H9 (cell line): ENCODE data around the gene HLA-G. TPM values are rescaled to one million over a fixed set of nuclear protein-coding genes. Genes with fewer than 3 reads are reported as not detected.

ENCODE experiments used
- DNase-seq: peaks from one replicate; pipeline ENCODE4 v3.0.0-alpha.2; 2017
- H2AFZ ChIP-seq: one replicate; pipeline ENCODE4 v1.6.1; 2013; ENCODE audit warnings: mild to moderate bottlenecking, low read length, control low read depth, moderate library complexity
- H2AK5ac ChIP-seq: 2 replicates; pipeline ENCODE4 v1.6.1; 2013; ENCODE audit warnings: low read length, control low read depth, mixed read lengths; ENCODE audit not compliant: insufficient read length
- H2BK120ac ChIP-seq: one replicate; pipeline ENCODE4 v1.6.1; 2013; ENCODE audit warnings: low read depth, mild to moderate bottlenecking, low read length, control low read depth, inconsistent platforms; ENCODE audit not compliant: poor library complexity, severe bottlenecking
- H2BK12ac ChIP-seq: 2 replicates; pipeline ENCODE4 v1.6.1; 2013; ENCODE audit warnings: low read length, control low read depth, mixed read lengths, low read depth; ENCODE audit not compliant: insufficient read length
- H2BK15ac ChIP-seq: 2 replicates; pipeline ENCODE4 v1.6.1; 2013; ENCODE audit warnings: low read depth, low read length, control low read depth
- H2BK20ac ChIP-seq: one replicate; pipeline ENCODE4 v1.6.1; 2013; ENCODE audit warnings: low read depth, mild to moderate bottlenecking, low read length, control low read depth, inconsistent platforms; ENCODE audit not compliant: poor library complexity, severe bottlenecking
- H2BK5ac ChIP-seq: 2 replicates; pipeline ENCODE4 v1.6.1; 2013; ENCODE audit warnings: low read length, control low read depth, mixed read lengths; ENCODE audit not compliant: insufficient read length
- H3K14ac ChIP-seq: 2 replicates; pipeline ENCODE4 v1.6.1; 2013; ENCODE audit warnings: low read length, control low read depth; ENCODE audit not compliant: insufficient read depth
- H3K18ac ChIP-seq: 2 replicates; pipeline ENCODE4 v1.6.1; 2013; ENCODE audit warnings: low read depth, mild to moderate bottlenecking, mixed read lengths, low read length, control low read depth; ENCODE audit not compliant: insufficient read length
- H3K23ac ChIP-seq: 2 replicates; pipeline ENCODE4 v1.6.1; 2013; ENCODE audit warnings: low read length, control low read depth, mixed read lengths, low read depth; ENCODE audit not compliant: insufficient read length
- H3K23me2 ChIP-seq: 2 replicates; pipeline ENCODE4 v1.6.1; 2013; ENCODE audit warnings: low read depth, mild to moderate bottlenecking, mixed read lengths, low read length, control low read depth; ENCODE audit not compliant: insufficient read length, poor library complexity, severe bottlenecking
- H3K27ac ChIP-seq: 2 replicates; pipeline ENCODE4 v1.5.1; 2013; ENCODE audit warnings: low read length, control low read depth, mixed read lengths, low read depth; ENCODE audit not compliant: insufficient read length
- H3K27me3 ChIP-seq: 2 replicates; pipeline ENCODE4 v1.6.1; 2013; ENCODE audit warnings: low read length, control low read depth, inconsistent platforms; ENCODE audit not compliant: insufficient read depth
- H3K4ac ChIP-seq: 2 replicates; pipeline ENCODE4 v1.6.1; 2013; ENCODE audit warnings: low read depth, mild to moderate bottlenecking, control low read depth, inconsistent platforms, low read length, moderate library complexity
- H3K4me1 ChIP-seq: 2 replicates; pipeline ENCODE4 v1.6.1; 2013; ENCODE audit warnings: low read length, control low read depth, inconsistent platforms; ENCODE audit not compliant: insufficient read depth
- H3K4me2 ChIP-seq: 2 replicates; pipeline ENCODE4 v1.6.1; 2013; ENCODE audit warnings: low read length, control low read depth, mixed read lengths; ENCODE audit not compliant: insufficient read length, insufficient read depth
- H3K56ac ChIP-seq: 2 replicates; pipeline ENCODE4 v1.6.1; 2013; ENCODE audit warnings: low read depth, mild to moderate bottlenecking, mixed read lengths, low read length, control low read depth; ENCODE audit not compliant: insufficient read length
- H3K79me1 ChIP-seq: 2 replicates; pipeline ENCODE4 v1.6.1; 2013; ENCODE audit warnings: low read depth, mild to moderate bottlenecking, moderate library complexity, low read length, control low read depth, inconsistent platforms; ENCODE audit not compliant: insufficient read depth, poor library complexity, severe bottlenecking
- H3K79me2 ChIP-seq: 2 replicates; pipeline ENCODE4 v1.6.1; 2013; ENCODE audit warnings: low read length, control low read depth, inconsistent platforms; ENCODE audit not compliant: insufficient read depth
- H3K9ac ChIP-seq: 2 replicates; pipeline ENCODE4 v1.6.1; 2013; ENCODE audit warnings: low read length, control low read depth, mixed read lengths; ENCODE audit not compliant: insufficient read length; ENCODE audit errors: extremely low read depth
- H3K9me3 ChIP-seq: one replicate; pipeline ENCODE4 v1.6.1; 2013; ENCODE audit warnings: low read depth, low read length, inconsistent platforms; ENCODE audit not compliant: control insufficient read depth
- H3T11ph ChIP-seq: one replicate; pipeline ENCODE4 v1.6.1; 2013; ENCODE audit warnings: mild to moderate bottlenecking, low read length, control low read depth, inconsistent platforms
- H4K20me1 ChIP-seq: one replicate; pipeline ENCODE4 v1.6.1; 2013; ENCODE audit not compliant: control insufficient read depth, insufficient read length, insufficient read depth
- H4K5ac ChIP-seq: 2 replicates; pipeline ENCODE4 v1.6.1; 2013; ENCODE audit warnings: low read depth, mild to moderate bottlenecking, mixed read lengths, low read length, control low read depth; ENCODE audit not compliant: insufficient read length
- H4K8ac ChIP-seq: replicated peaks from 2 replicates; pipeline ENCODE4 v1.6.1; 2013; ENCODE audit warnings: low read length, control low read depth, mixed read lengths, low read depth; ENCODE audit not compliant: insufficient read length
- H4K91ac ChIP-seq: 2 replicates; pipeline ENCODE4 v1.6.1; 2013; ENCODE audit warnings: low read depth, mild to moderate bottlenecking, moderate library complexity, mixed read lengths, low read length, control low read depth; ENCODE audit not compliant: insufficient read length
- H3K27ac Mint-ChIP-seq, 3 experiments: 2 replicates in 2 of 3; 3 replicates in 1 of 3; pipeline ENCODE4 v1.8.0; 2020 to 2021; ENCODE audit warnings: mixed read lengths in 3 of 3, mild to moderate bottlenecking in 1 of 3, moderate library complexity in 1 of 3
- H3K27me3 Mint-ChIP-seq: 2 replicates; pipeline ENCODE4 v1.8.0; 2021; ENCODE audit warnings: low read depth, mild to moderate bottlenecking, moderate library complexity, mixed read lengths
- H3K36me3 Mint-ChIP-seq, 3 experiments: 2 replicates in 2 of 3; 3 replicates in 1 of 3; pipeline ENCODE4 v1.8.0; 2020 to 2021; ENCODE audit warnings: low read depth in 3 of 3, mixed read lengths in 3 of 3; ENCODE audit not compliant: insufficient read depth in 1 of 3
- H3K4me1 Mint-ChIP-seq, 2 experiments: 2 replicates each; pipeline ENCODE4 v1.8.0; 2020; ENCODE audit warnings: mixed read lengths in 2 of 2
- H3K4me3 Mint-ChIP-seq, 2 experiments: 2 replicates in 1 of 2; 3 replicates in 1 of 2; pipeline ENCODE4 v1.8.0; 2020 to 2021; ENCODE audit warnings: mild to moderate bottlenecking in 2 of 2, mixed read lengths in 2 of 2, moderate library complexity in 1 of 2
- H3K9me3 Mint-ChIP-seq, 2 experiments: 2 replicates in 1 of 2; 3 replicates in 1 of 2; pipeline ENCODE4 v1.8.0; 2020; ENCODE audit warnings: mild to moderate bottlenecking in 2 of 2, mixed read lengths in 2 of 2, moderate library complexity in 1 of 2
- WGBS: extraction: QIAGEN DNeasy Blood & Tissue Kit; methylation state at CpG from one replicate; pipeline ENCODE4 v1.1.7; 2013; ENCODE audit warnings: missing lambda C conversion rate, low lambda C conversion rate, mixed read lengths; ENCODE audit not compliant: insufficient read length; ENCODE audit errors: extremely low coverage; 5-methylcytosine and 5-hydroxymethylcytosine counted together
- total RNA-seq: library from RNA; stranded (reverse); gene quantifications from 2 replicates; pipeline ENCODE4 v1.2.1, GENCODE V29; 2021
- TF ChIP-seq, protein P1 (sequence below): fragments of 200-600 bp; sonication (generic); conservative IDR thresholded peaks from 3 replicates; pipeline ENCODE4 v1.8.0; 2021; ENCODE audit warnings: antibody characterized with exemption, mild to moderate bottlenecking

HLA-G gene
- total RNA-seq, 1 experiment from 2014 or later, result 2.7 TPM

DNA sequence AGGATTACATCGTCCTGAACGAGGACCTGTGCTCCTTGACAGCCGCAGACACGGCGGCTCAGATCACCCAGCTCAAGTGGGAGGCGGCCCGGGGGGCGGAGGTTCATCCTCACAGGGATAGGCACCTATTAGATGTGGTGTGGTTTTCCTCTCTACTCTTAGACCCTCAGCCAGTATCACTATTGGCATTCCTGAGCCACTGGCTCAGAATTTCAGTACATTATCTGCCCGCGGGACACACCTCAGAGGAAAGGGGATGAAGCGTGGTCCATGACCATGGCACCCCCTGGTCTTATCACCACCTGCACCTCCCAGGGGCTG is 34.6 kb upstream of the HLA-G start:
- no peak overlapping the region for H3K9ac ChIP-seq
- H2AK5ac ChIP-seq, result no peak overlapping the region
- peaks cover 8% of the 10 kb centered on the region for H3K23me2 ChIP-seq
- H3T11ph ChIP-seq, result no peak overlapping the region
- no peak for DNase-seq
- no peak overlapping the region for H2BK120ac ChIP-seq
- no peak overlapping the region for H3K14ac ChIP-seq
- Mint-ChIP-seq H3K4me3 (peak overlapping the region; percentile 74 to 81), H3K36me3 (peaks cover 0 to 4% (median 0%) of the 10 kb centered on the region in 3 experiments; a peak in 2 of 7 replicates), H3K4me1 (peaks cover 25 to 28% of the 10 kb centered on the region in 2 experiments), H3K27ac (no peak overlapping the region), H3K27me3 (peaks cover 57% of the 10 kb centered on the region), H3K9me3 (peaks cover 0 to 4% of the 10 kb centered on the region in 2 experiments; a peak in 2 of 5 replicates)
- H2BK12ac ChIP-seq, result no peak overlapping the region
- no peaks in the 10 kb centered on the region for H4K20me1 ChIP-seq
- H3K4ac ChIP-seq, result no peak overlapping the region
- peaks cover 10% of the 10 kb centered on the region; the same call in 1 of the 2 replicates for H3K27me3 ChIP-seq
- TF ChIP-seq, protein P1, sequence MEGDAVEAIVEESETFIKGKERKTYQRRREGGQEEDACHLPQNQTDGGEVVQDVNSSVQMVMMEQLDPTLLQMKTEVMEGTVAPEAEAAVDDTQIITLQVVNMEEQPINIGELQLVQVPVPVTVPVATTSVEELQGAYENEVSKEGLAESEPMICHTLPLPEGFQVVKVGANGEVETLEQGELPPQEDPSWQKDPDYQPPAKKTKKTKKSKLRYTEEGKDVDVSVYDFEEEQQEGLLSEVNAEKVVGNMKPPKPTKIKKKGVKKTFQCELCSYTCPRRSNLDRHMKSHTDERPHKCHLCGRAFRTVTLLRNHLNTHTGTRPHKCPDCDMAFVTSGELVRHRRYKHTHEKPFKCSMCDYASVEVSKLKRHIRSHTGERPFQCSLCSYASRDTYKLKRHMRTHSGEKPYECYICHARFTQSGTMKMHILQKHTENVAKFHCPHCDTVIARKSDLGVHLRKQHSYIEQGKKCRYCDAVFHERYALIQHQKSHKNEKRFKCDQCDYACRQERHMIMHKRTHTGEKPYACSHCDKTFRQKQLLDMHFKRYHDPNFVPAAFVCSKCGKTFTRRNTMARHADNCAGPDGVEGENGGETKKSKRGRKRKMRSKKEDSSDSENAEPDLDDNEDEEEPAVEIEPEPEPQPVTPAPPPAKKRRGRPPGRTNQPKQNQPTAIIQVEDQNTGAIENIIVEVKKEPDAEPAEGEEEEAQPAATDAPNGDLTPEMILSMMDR, result no peak
- no CpG with 5 or more reads among the region's 11 CpGs for WGBS
- no peak overlapping the region for H2AFZ ChIP-seq
- H3K27ac ChIP-seq, result no peak overlapping the region
- H2BK15ac ChIP-seq, result no peak overlapping the region
- H3K9me3 ChIP-seq, result no peaks in the 10 kb centered on the region
- no peak overlapping the region for H2BK20ac ChIP-seq
- H4K8ac ChIP-seq, result no peak overlapping the region
- no peak overlapping the region for H4K91ac ChIP-seq
- H3K79me1 ChIP-seq, result no peaks in the 10 kb centered on the region
- peak overlapping the region; percentile 77 for H3K4me2 ChIP-seq
- H2BK5ac ChIP-seq, result no peak overlapping the region
- no peak overlapping the region for H4K5ac ChIP-seq
- no peak overlapping the region for H3K23ac ChIP-seq
- no peaks in the 10 kb centered on the region for H3K4me1 ChIP-seq
- H3K56ac ChIP-seq, result no peak overlapping the region
- no peaks in the 10 kb centered on the region for H3K79me2 ChIP-seq
- H3K18ac ChIP-seq, result no peak overlapping the region
